Testis (tissue), 3 donors: ENCODE data around the gene CCDC60. TPM values are rescaled to one million over a fixed set of nuclear protein-coding genes. Genes with fewer than 3 reads are reported as not detected.

Source experiments
- DNase-seq: peaks from one replicate; pipeline ENCODE4 v3.0.0-alpha.2; 2019
- H3K27ac ChIP-seq, 2 donors: fragments of 200-600 bp; sonication (generic); one replicate each; pipeline ENCODE4 v1.5.1; 2019
- H3K27me3 ChIP-seq: fragments of 200-600 bp; sonication (generic); one replicate; pipeline ENCODE4 v1.5.1; 2019
- H3K36me3 ChIP-seq: fragments of 200-600 bp; sonication (generic); one replicate; pipeline ENCODE4 v1.5.1; 2017; ENCODE audit warnings: low read depth; ENCODE audit errors: missing control alignments
- H3K4me1 ChIP-seq: fragments of 200-600 bp; sonication (generic); one replicate; pipeline ENCODE4 v1.5.1; 2019
- H3K4me3 ChIP-seq, 2 donors: fragments of 200-600 bp; sonication (generic); one replicate each; pipeline ENCODE4 v1.5.1; 2017 to 2019
- H3K9me3 ChIP-seq: fragments of 200-600 bp; sonication (generic); one replicate; pipeline ENCODE4 v1.5.1; 2017
- CTCF ChIP-seq, 3 experiments: fragments of 450-650 bp in 2 of 3; fragments of 200-600 bp in 1 of 3; sonication (generic) in 1 of 3; IDR thresholded peaks; one replicate each; pipeline ENCODE4 v1.5.1; 2016 to 2019; ENCODE audit warnings: antibody characterized with exemption in 3 of 3, mild to moderate bottlenecking in 2 of 3, moderate library complexity in 1 of 3
- POLR2A ChIP-seq: fragments of 450-650 bp; IDR thresholded peaks from one replicate; pipeline ENCODE4 v1.6.1; 2017; ENCODE audit warnings: antibody characterized with exemption, mild to moderate bottlenecking, moderate library complexity
- WGBS, 2 donors: methylation state at CpG; one replicate each; pipeline ENCODE4 v1.1.5; 2018; 5-methylcytosine and 5-hydroxymethylcytosine counted together
- intact Hi-C: fragments of 100-400 bp; cut with DNase I; formaldehyde crosslinking; loops from one replicate; pipeline ENCODE4 v1.15.1; 2023; ENCODE audit warnings: low total_unique reads
- polyA plus RNA-seq: library from polyadenylated mRNA; stranded (reverse); fragments of 350-450 nt; fragmentation: Illumina TruSeq; extraction: RNeasy Lipid Tissue Mini Kit (QIAGEN cat#74804); gene quantifications from one replicate; pipeline ENCODE4 v1.2.3, GENCODE V29; 2014; ENCODE audit warnings: low read depth, low replicate concordance; ENCODE audit not compliant: insufficient read depth
- total RNA-seq, 2 donors: library from RNA; depleted of rRNA; stranded (reverse); fragments of >200 nt; gene quantifications; one replicate each; pipeline ENCODE4 v1.2.3, GENCODE V29; 2016

CCDC60 gene
- total and polyA plus RNA-seq, 3 donors from 2014 or later, result 5.7 to 35.6 (median 11.4) TPM

GRCh38 chr12:119570771-119571170, 236.2 kb downstream of the CCDC60 start:
- Histone ChIP-seq H3K4me1 (no peaks in the 10 kb centered on the region), H3K9me3 (no peaks in the 10 kb centered on the region), H3K27ac (no peak overlapping the region), H3K27me3 (no peaks in the 10 kb centered on the region), H3K4me3 (no peak overlapping the region), H3K36me3 (no peaks in the 10 kb centered on the region)
- intact Hi-C loops, result no loop called here
- TF ChIP-seq POLR2A, result no peak
- no peak for TF ChIP-seq CTCF (IDR thresholded peaks at IDR 0.05)
- no peak for DNase-seq
- 70 to 71% methylated on average over 6 of the region's 6 CpGs for WGBS, 2 donors

DNA sequence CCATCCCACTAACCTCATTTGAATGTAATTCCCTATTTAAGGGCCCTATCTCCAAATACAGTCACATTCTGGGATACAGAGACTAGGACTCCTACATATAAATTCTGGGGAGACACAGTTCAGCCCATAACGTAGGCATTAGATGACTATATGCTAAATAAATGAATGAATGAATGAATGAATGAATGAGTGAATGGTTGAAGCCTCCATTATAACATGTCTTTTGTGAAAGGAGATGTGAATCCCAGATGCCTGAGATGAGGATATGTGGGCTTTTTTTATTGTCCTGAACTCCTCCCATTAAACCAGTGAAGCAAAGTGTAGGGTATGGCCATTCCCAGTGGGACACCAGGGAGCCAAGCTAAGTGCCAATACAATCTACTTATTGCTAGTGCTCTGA, 238.6 kb downstream of the CCDC60 start:
- Histone ChIP-seq H3K4me3 (no peak overlapping the region), H3K27ac (no peak overlapping the region), H3K9me3 (no peaks in the 10 kb centered on the region), H3K27me3 (no peaks in the 10 kb centered on the region), H3K36me3 (no peaks in the 10 kb centered on the region), H3K4me1 (no peaks in the 10 kb centered on the region)
- intact Hi-C loops, result no loop called here
- DNase-seq, result no peak
- 86 to 88% methylated on average over 1 of the region's 1 CpG for WGBS, 2 donors
- TF ChIP-seq CTCF (IDR thresholded peaks at IDR 0.05) (no peak), POLR2A (no peak)

DNA sequence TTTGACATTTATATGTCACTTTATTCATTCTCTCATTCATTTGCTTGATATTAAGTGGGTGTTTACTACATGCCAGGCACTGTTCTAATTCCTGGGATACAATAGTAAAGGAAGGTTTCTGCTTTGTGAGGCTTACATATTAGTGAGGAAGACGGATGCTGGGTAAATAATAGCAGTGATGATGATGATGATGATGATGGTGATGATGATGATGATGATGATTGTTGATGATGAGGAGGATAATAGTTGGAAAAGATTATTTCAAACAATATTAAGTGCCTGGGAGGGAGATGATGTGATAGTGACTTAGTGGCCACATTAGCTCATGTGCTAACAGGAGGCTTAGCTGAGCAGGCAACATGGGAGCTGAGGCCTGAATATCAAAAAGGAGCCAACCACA, 239.7 kb downstream of the CCDC60 start:
- no peak for DNase-seq
- Histone ChIP-seq H3K27ac (no peak overlapping the region), H3K27me3 (no peaks in the 10 kb centered on the region), H3K9me3 (no peaks in the 10 kb centered on the region), H3K36me3 (no peaks in the 10 kb centered on the region), H3K4me3 (no peak overlapping the region), H3K4me1 (no peaks in the 10 kb centered on the region)
- intact Hi-C loops, result no loop called here
- TF ChIP-seq POLR2A, result no peak
- no peak for TF ChIP-seq CTCF (IDR thresholded peaks at IDR 0.05)
- WGBS, 2 donors, result 87 to 100% methylated on average over 1 of the region's 1 CpG

GRCh38 chr12:119576118-119576810, 241.7 kb downstream of the CCDC60 start:
- intact Hi-C loops, result no loop called here
- Histone ChIP-seq H3K27me3 (no peaks in the 10 kb centered on the region), H3K4me1 (no peaks in the 10 kb centered on the region), H3K27ac (no peak overlapping the region), H3K36me3 (no peaks in the 10 kb centered on the region), H3K9me3 (no peaks in the 10 kb centered on the region), H3K4me3 (no peak overlapping the region)
- TF ChIP-seq CTCF (IDR thresholded peaks at IDR 0.05) (no peak), POLR2A (no peak)
- 70 to 74% methylated on average over 8 of the region's 8 CpGs for WGBS, 2 donors
- no peak for DNase-seq

GRCh38 chr12:119576915-119577314, 242.4 kb downstream of the CCDC60 start:
- intact Hi-C loops, result no loop called here
- Histone ChIP-seq H3K27me3 (no peaks in the 10 kb centered on the region), H3K9me3 (no peaks in the 10 kb centered on the region), H3K27ac (no peak overlapping the region), H3K4me1 (no peaks in the 10 kb centered on the region), H3K36me3 (no peaks in the 10 kb centered on the region), H3K4me3 (no peak overlapping the region)
- TF ChIP-seq CTCF (IDR thresholded peaks at IDR 0.05) (no peak), POLR2A (no peak)
- no peak for DNase-seq
- 61 to 68% methylated on average over 1 of the region's 1 CpG for WGBS, 2 donors
